ENCODE data around the gene SPATA17. TPM values are rescaled to one million over a fixed set of nuclear protein-coding genes. Genes with fewer than 3 reads are reported as not detected.

SPATA17 gene
- total and polyA plus RNA-seq, 10 of the 15 experiments (the other 5 are each of a cell fraction or from before 2014, with no cell fraction given): 0.08 to 0.27 (median 0.11) TPM; not detected in 6

- BruUV-seq (replicated peaks): no TSS peak
- no peak overlapping the region for H2AFZ ChIP-seq (ENCODE audit: control insufficient read depth, low read depth, low read length)
- CTCF ChIA-PET: no interaction called here
- in situ Hi-C loops (cut with MboI): no loop called here
- intact Hi-C loops (cut with micrococcal nuclease; ENCODE audit: unreplicated experiment): no loop called here
- TF ChIP-seq EED (IDR thresholded peaks at IDR 0.05; ENCODE audit: low read depth): no peak
- no peak for TF ChIP-seq YY1 (IDR thresholded peaks at IDR 0.05; ENCODE audit: low read depth, low read length)
- no peak for TF ChIP-seq ZNF592 (IDR thresholded peaks at IDR 0.05)
- TF ChIP-seq ZBTB40 (IDR thresholded peaks at IDR 0.05; ENCODE audit: borderline replicate concordance): no peak
- TF ChIP-seq ZNF217 (IDR thresholded peaks at IDR 0.05): no peak
- TF ChIP-seq IKZF2 (IDR thresholded peaks at IDR 0.05): no peak
- no peak for TF ChIP-seq NR2C1 (IDR thresholded peaks at IDR 0.05)
- no peak for TF ChIP-seq SIN3A (IDR thresholded peaks at IDR 0.05; ENCODE audit: low read depth, low read length)
- no peak for TF ChIP-seq TCF7 (IDR thresholded peaks at IDR 0.05; ENCODE audit: borderline replicate concordance)
- TF ChIP-seq RAD21 (IDR thresholded peaks at IDR 0.05; ENCODE audit: insufficient read depth, low read depth, low read length): no peak
- no peaks in the 10 kb centered on the region for H3K79me2 ChIP-seq (ENCODE audit: control insufficient read depth, insufficient read depth, low read length)
- SMC1A ChIA-PET (ENCODE audit: uncharacterized antibody, unreplicated experiment): interaction anchor here (0.6 kb wide), 1 partner anchor 1956 kb away, joined by 3 read pairs; no protein-coding TSS in a partner anchor
- no peaks in the 10 kb centered on the region for H3K36me3 ChIP-seq (ENCODE audit: control insufficient read depth in 2 of 2, insufficient read depth in 2 of 2, low read length in 1 of 2)
- no peaks in the 10 kb centered on the region for H3K4me1 ChIP-seq (ENCODE audit: control insufficient read depth, insufficient read depth, low read length)
- H3K9ac ChIP-seq (ENCODE audit: control insufficient read depth, insufficient read depth, low read length): no peak overlapping the region
- no peaks in the 10 kb centered on the region for H3K9me3 ChIP-seq (replicated peaks; ENCODE audit: control insufficient read depth, insufficient read depth, low read length)
- DNase-seq (ENCODE audit: low read depth, low spot score) (no peak), FAIRE-seq (no peak), ATAC-seq (no peak)
- H3K4me3 ChIP-seq: no peak overlapping the region
- WGBS (ENCODE audit: insufficient coverage, insufficient replicate concordance, low lambda C conversion rate, missing lambda C conversion rate): 3% methylated on average over 2 of the region's 2 CpGs
- no peaks in the 10 kb centered on the region; a peak in 2 of 4 replicates for H3K27me3 ChIP-seq (replicated peaks in 1 of 2; ENCODE audit: control insufficient read depth in 2 of 2, insufficient read depth in 2 of 2, low read length in 1 of 2)
- RAD21 ChIA-PET (ENCODE audit: unreplicated experiment): no interaction called here
- H3K27ac ChIP-seq (ENCODE audit: control insufficient read depth, insufficient read depth): no peak overlapping the region
- H3K4me2 ChIP-seq (ENCODE audit: control insufficient read depth, insufficient read depth): no peak overlapping the region
- H4K20me1 ChIP-seq (ENCODE audit: control insufficient read depth, insufficient read depth): no peaks in the 10 kb centered on the region
- POLR2A ChIA-PET: no interaction called here
Observed at GRCh38 chr1:217897100-217897499, 266.0 kb downstream of the SPATA17 start.

Data from GM12878 (cell line).